ENCODE data around the gene SMCO3. TPM values are rescaled to one million over a fixed set of nuclear protein-coding genes. Genes with fewer than 3 reads are reported as not detected.
A peak's percentile ranks its signal among the peaks of the same experiment; 100 is the strongest.

The SMCO3 gene
- polyA plus RNA-seq, 1 of the 3 experiments (the other 2 are of a cell fraction), result 0.03 TPM

DNA sequence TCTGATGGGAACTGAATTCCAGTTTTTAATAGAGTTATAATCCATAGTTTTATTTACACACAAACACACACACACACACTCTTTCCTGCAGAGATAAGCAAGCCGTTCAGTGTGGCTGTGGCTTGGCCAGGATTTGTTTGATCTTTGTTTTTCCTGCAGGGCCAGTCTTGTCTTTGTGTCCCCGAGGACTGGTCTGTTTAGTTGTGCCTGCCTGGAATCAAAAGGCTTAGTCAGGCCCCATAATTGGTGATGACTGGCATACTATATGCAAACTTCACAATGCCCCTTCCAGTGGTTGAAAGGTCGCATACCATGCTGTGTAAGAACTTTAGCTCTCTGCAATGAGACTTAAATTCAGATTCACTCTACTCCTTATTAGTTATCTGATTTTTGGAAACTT is 36.7 kb downstream of the SMCO3 start (continued):
- no peak for TF ChIP-seq PBX3 (IDR thresholded peaks at IDR 0.05)

GRCh38 chr12:14776236-14776961 is 37.6 kb downstream of the SMCO3 start:
- POLR2A ChIA-PET, result no interaction called here
- peak overlapping the region; percentile 85; the same call in 1 of the 2 replicates for H3K9ac ChIP-seq
- H3K9me3 ChIP-seq, result no peaks in the 10 kb centered on the region
- no peak overlapping the region for H2AFZ ChIP-seq (ENCODE audit: low read depth)
- H3F3A ChIP-seq (replicated peaks; ENCODE audit: insufficient read depth), result peaks cover 17% of the 10 kb centered on the region
- CTCF ChIA-PET, result interaction anchor here (1.2 kb wide), 1 partner anchor 26 kb away, joined by 3 read pairs; no protein-coding TSS in a partner anchor
- peak; percentile 8 for DNase-seq
- peaks cover 0 to 4% of the 10 kb centered on the region in 2 experiments; a peak in 2 of 4 replicates for H3K4me1 ChIP-seq (ENCODE audit: control insufficient read depth in 1 of 2, insufficient read depth in 2 of 2, low read depth in 1 of 2, low read length in 1 of 2)
- no peaks in the 10 kb centered on the region for H3K27me3 ChIP-seq (ENCODE audit: insufficient read depth)
- peak overlapping the region in 1 of 2 experiments; percentile 86; a peak in 1 of 4 replicates for H3K27ac ChIP-seq (ENCODE audit: low read depth in 2 of 2, low read length in 1 of 2)
- TF ChIP-seq POLR2AphosphoS5 (IDR thresholded peaks at IDR 0.05; ENCODE audit: low read depth, low read length) (no peak), RAD21 (IDR thresholded peaks at IDR 0.05; ENCODE audit: low read length) (peak; percentile 40), MEF2A (IDR thresholded peaks at IDR 0.05; ENCODE audit: borderline replicate concordance, low read depth) (no peak)
- TF ChIP-seq, protein P1, sequence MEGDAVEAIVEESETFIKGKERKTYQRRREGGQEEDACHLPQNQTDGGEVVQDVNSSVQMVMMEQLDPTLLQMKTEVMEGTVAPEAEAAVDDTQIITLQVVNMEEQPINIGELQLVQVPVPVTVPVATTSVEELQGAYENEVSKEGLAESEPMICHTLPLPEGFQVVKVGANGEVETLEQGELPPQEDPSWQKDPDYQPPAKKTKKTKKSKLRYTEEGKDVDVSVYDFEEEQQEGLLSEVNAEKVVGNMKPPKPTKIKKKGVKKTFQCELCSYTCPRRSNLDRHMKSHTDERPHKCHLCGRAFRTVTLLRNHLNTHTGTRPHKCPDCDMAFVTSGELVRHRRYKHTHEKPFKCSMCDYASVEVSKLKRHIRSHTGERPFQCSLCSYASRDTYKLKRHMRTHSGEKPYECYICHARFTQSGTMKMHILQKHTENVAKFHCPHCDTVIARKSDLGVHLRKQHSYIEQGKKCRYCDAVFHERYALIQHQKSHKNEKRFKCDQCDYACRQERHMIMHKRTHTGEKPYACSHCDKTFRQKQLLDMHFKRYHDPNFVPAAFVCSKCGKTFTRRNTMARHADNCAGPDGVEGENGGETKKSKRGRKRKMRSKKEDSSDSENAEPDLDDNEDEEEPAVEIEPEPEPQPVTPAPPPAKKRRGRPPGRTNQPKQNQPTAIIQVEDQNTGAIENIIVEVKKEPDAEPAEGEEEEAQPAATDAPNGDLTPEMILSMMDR (IDR thresholded peaks at IDR 0.05), result peak; percentile 56
- H4K20me1 ChIP-seq (ENCODE audit: insufficient read depth), result no peaks in the 10 kb centered on the region
- peaks cover 26% of the 10 kb centered on the region for H3K79me2 ChIP-seq (ENCODE audit: insufficient read depth)
- H3K4me3 ChIP-seq (ENCODE audit: low read depth in 2 of 2, low read length in 1 of 2), result peak overlapping the region in 1 of 2 experiments; percentile 84; a peak in 3 of 4 replicates
- H3K36me3 ChIP-seq (replicated peaks in 1 of 2; ENCODE audit: control insufficient read depth in 1 of 2, insufficient read depth in 2 of 2, low read length in 1 of 2), result no peaks in the 10 kb centered on the region
- H3K4me2 ChIP-seq, result peak overlapping the region; percentile 82
- 87% methylated on average over 5 of the region's 5 CpGs for WGBS (ENCODE audit: low lambda C conversion rate)
- no peaks in the 10 kb centered on the region for H3K9me2 ChIP-seq

GRCh38 chr12:14775636-14775980 is 38.4 kb downstream of the SMCO3 start:
- H3K9ac ChIP-seq, result peak overlapping the region; percentile 85; the same call in 1 of the 2 replicates
- no peak for DNase-seq

More at GRCh38 chr12:14775636-14775980, 38.4 kb downstream of the SMCO3 start:
- Histone ChIP-seq H2AFZ (ENCODE audit: low read depth) (no peak overlapping the region), H3F3A (replicated peaks; ENCODE audit: insufficient read depth) (peaks cover 22% of the 10 kb centered on the region), H3K9me3 (no peaks in the 10 kb centered on the region), H3K4me1 (ENCODE audit: control insufficient read depth in 1 of 2, insufficient read depth in 2 of 2, low read depth in 1 of 2, low read length in 1 of 2) (peaks cover 0 to 4% of the 10 kb centered on the region in 2 experiments; a peak in 2 of 4 replicates), H3K4me2 (peak overlapping the region; percentile 82), H3K79me2 (ENCODE audit: insufficient read depth) (peaks cover 27% of the 10 kb centered on the region), H3K27ac (ENCODE audit: low read depth in 2 of 2, low read length in 1 of 2) (peak overlapping the region; percentile 1 to 86; a peak in 3 of 4 replicates), H3K27me3 (ENCODE audit: insufficient read depth) (no peaks in the 10 kb centered on the region), H3K9me2 (no peaks in the 10 kb centered on the region), H4K20me1 (ENCODE audit: insufficient read depth) (no peaks in the 10 kb centered on the region), H3K4me3 (ENCODE audit: low read depth in 2 of 2, low read length in 1 of 2) (peak overlapping the region; percentile 77 to 84; a peak in 3 of 4 replicates), H3K36me3 (replicated peaks in 1 of 2; ENCODE audit: control insufficient read depth in 1 of 2, insufficient read depth in 2 of 2, low read length in 1 of 2) (no peaks in the 10 kb centered on the region)
- ChIA-PET POLR2A (interaction anchor here (0.6 kb wide), 1 partner anchor 309 kb away, joined by 3 read pairs; no protein-coding TSS in a partner anchor), CTCF (interaction anchor here (1.8 kb wide), 1 partner anchor 8 kb away, joined by 4 read pairs; no protein-coding TSS in a partner anchor)
- TF ChIP-seq RCOR1 (IDR thresholded peaks at IDR 0.05; ENCODE audit: low read length) (no peak), NRF1 (IDR thresholded peaks at IDR 0.05; ENCODE audit: low read depth, low read length) (no peak), SMC3 (IDR thresholded peaks at IDR 0.05; ENCODE audit: low read depth, low read length) (no peak), GATA2 (CRISPR knock-in tag; IDR thresholded peaks at IDR 0.05) (no peak), SIN3A (IDR thresholded peaks at IDR 0.05; ENCODE audit: borderline replicate concordance, low read depth, low read length) (no peak), MEF2A (IDR thresholded peaks at IDR 0.05; ENCODE audit: borderline replicate concordance, low read depth) (no peak), RAD21 (IDR thresholded peaks at IDR 0.05; ENCODE audit: low read length) (no peak), YY1 (IDR thresholded peaks at IDR 0.05; ENCODE audit: low read depth) (no peak), REST (IDR thresholded peaks at IDR 0.05; ENCODE audit: low read depth, low read length) (no peak), TEAD4 (IDR thresholded peaks at IDR 0.05; ENCODE audit: borderline replicate concordance, insufficient read depth) (no peak)
- TF ChIP-seq, protein P2, sequence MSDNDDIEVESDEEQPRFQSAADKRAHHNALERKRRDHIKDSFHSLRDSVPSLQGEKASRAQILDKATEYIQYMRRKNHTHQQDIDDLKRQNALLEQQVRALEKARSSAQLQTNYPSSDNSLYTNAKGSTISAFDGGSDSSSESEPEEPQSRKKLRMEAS (IDR thresholded peaks at IDR 0.05; ENCODE audit: low read depth), result no peak
- WGBS (ENCODE audit: low lambda C conversion rate), result 26% methylated on average over 1 of the region's 1 CpG

Measured in SK-N-SH (cell line).